HCT116 (cell line): ENCODE results near the gene LCOR. TPM values are rescaled to one million over a fixed set of nuclear protein-coding genes. Genes with fewer than 3 reads are reported as not detected.

ENCODE experiments used
- ATAC-seq: fragments of 200-7000 bp; cut with Tn5 transposase; 2 replicates; pipeline ENCODE4 v1.9.1; 2020; ENCODE audit warnings: mild to moderate bottlenecking, moderate library complexity
- BruUV-seq: library from RNA; stranded (reverse); fragments of 400-500 nt; replicated peaks from 2 replicates; lab custom pipeline; 2021; lab: Mats Ljungman, UMichigan
- CTCF ChIA-PET: fragments of 300-600 bp; sonication (Branson Sonifier 250); formaldehyde crosslinking; loops from one replicate; lab custom pipeline; 2021; ENCODE audit warnings: antibody characterized with exemption; lab: Charles Lee
- POLR2A ChIA-PET: fragments of 300-600, 350-600 bp; sonication (Branson Sonifier 250); formaldehyde crosslinking; loops from one replicate; lab custom pipeline; 2021; ENCODE audit warnings: antibody characterized with exemption; lab: Charles Lee
- RAD21 ChIA-PET, 2 experiments: fragments of 300-600 bp; sonication (Branson Sonifier 250); formaldehyde crosslinking; loops; one replicate each; lab custom pipeline; 2023; ENCODE audit warnings: low total read pairs in 2 of 2; ENCODE audit not compliant: uncharacterized antibody in 2 of 2, unreplicated experiment in 2 of 2, low non-redundant PET in 1 of 2; lab: Charles Lee
- DNase-seq: peaks from one replicate; pipeline ENCODE4 v3.0.0-alpha.2; 2010; ENCODE audit warnings: low read depth, low spot score
- H2AFZ ChIP-seq: fragments of 200-600 bp; shearing (Covaris generic), sonication (generic); 2 replicates; pipeline ENCODE4 v1.6.1; 2017; ENCODE audit warnings: low read depth, mixed run types, mixed read lengths, antibody characterized with exemption, low read length; ENCODE audit not compliant: poor library complexity, severe bottlenecking
- H3K27ac ChIP-seq: 2 replicates; pipeline ENCODE4 v1.5.1; 2012; ENCODE audit warnings: low read depth, low read length
- H3K27me3 ChIP-seq: fragments of 200-600 bp; sonication (generic); 2 replicates; pipeline ENCODE4 v1.6.1; 2016; ENCODE audit warnings: mixed run types, low read length, mixed read lengths; ENCODE audit not compliant: insufficient read depth
- H3K36me3 ChIP-seq, 2 experiments: fragments of 200-500 bp in 1 of 2; fragments of 200-600 bp in 1 of 2; sonication (Bioruptor generic) in 1 of 2; sonication (generic) in 1 of 2; 2 replicates each; pipeline versions ENCODE4 v1.5.1 to v1.6.1; 2014 to 2016; ENCODE audit warnings: low read length in 2 of 2, inconsistent platforms in 1 of 2, mixed read lengths in 1 of 2, mixed run types in 1 of 2; ENCODE audit not compliant: insufficient read depth in 2 of 2, control insufficient read depth in 1 of 2
- H3K4me1 ChIP-seq, 2 experiments: fragments of 200-600 bp in 1 of 2; sonication (generic) in 1 of 2; 2 replicates each; pipeline versions ENCODE4 v1.5.1 to v1.6.1; 2012 to 2017; ENCODE audit warnings: low read length in 2 of 2, inconsistent platforms in 1 of 2, mild to moderate bottlenecking in 1 of 2, mixed read lengths in 1 of 2, mixed run types in 1 of 2, moderate library complexity in 1 of 2; ENCODE audit not compliant: insufficient read depth in 2 of 2, control insufficient read depth in 1 of 2
- H3K4me2 ChIP-seq: fragments of 200-600 bp; sonication (generic); 2 replicates; pipeline ENCODE4 v1.6.1; 2017; ENCODE audit warnings: mixed run types, low read length, mixed read lengths
- H3K4me3 ChIP-seq, 2 experiments: fragments of 200-600 bp in 1 of 2; sonication (generic) in 1 of 2; replicated peaks in 1 of 2; 2 replicates each; pipeline ENCODE4 v1.5.1; 2011 to 2016; ENCODE audit warnings: low read length in 2 of 2, control low read depth in 1 of 2, low read depth in 1 of 2, mild to moderate bottlenecking in 1 of 2, mixed read lengths in 1 of 2, mixed run types in 1 of 2
- H3K79me2 ChIP-seq: fragments of 200-600 bp; sonication (generic); 2 replicates; pipeline ENCODE4 v1.6.1; 2017; ENCODE audit warnings: mild to moderate bottlenecking, mixed run types, low read length, moderate library complexity, mixed read lengths; ENCODE audit not compliant: insufficient read depth
- H3K9ac ChIP-seq: fragments of 200-600 bp; sonication (generic); 2 replicates; pipeline ENCODE4 v1.6.1; 2016; ENCODE audit warnings: low read length, mixed read lengths
- H3K9me2 ChIP-seq: fragments of 200-600 bp; sonication (generic), shearing (Covaris generic); 2 replicates; pipeline ENCODE4 v1.6.1; 2017; ENCODE audit warnings: mixed run types, mild to moderate bottlenecking, moderate library complexity; ENCODE audit not compliant: insufficient read depth
- H3K9me3 ChIP-seq, 2 experiments: fragments of 200-500 bp in 1 of 2; fragments of 200-600 bp in 1 of 2; sonication (Bioruptor generic) in 1 of 2; sonication (generic) in 1 of 2; 2 replicates each; pipeline ENCODE4 v1.6.1; 2014 to 2017; ENCODE audit warnings: low read length in 2 of 2, mixed read lengths in 2 of 2, inconsistent platforms in 1 of 2, low read depth in 1 of 2, mild to moderate bottlenecking in 1 of 2, mixed run types in 1 of 2, moderate library complexity in 1 of 2; ENCODE audit not compliant: control insufficient read depth in 1 of 2, insufficient read depth in 1 of 2
- H4K20me1 ChIP-seq: fragments of 200-600 bp; sonication (generic), shearing (Covaris generic); 2 replicates; pipeline ENCODE4 v1.6.1; 2017; ENCODE audit warnings: mixed run types, mild to moderate bottlenecking, moderate library complexity; ENCODE audit not compliant: insufficient read depth
- CTCF ChIP-seq, 3 experiments: fragments of 200-600 bp in 1 of 3; sonication (generic) in 1 of 3; IDR thresholded peaks in 2 of 3; conservative IDR thresholded peaks in 1 of 3; 2 replicates each; pipeline ENCODE4 v1.5.1; 2012 to 2017; ENCODE audit warnings: low read depth in 2 of 3, low read length in 2 of 3, antibody characterized with exemption in 1 of 3, borderline replicate concordance in 1 of 3, control low read depth in 1 of 3, mild to moderate bottlenecking in 1 of 3, mixed read lengths in 1 of 3, mixed run types in 1 of 3, moderate library complexity in 1 of 3; ENCODE audit not compliant: insufficient read depth in 1 of 3
- ELF1 ChIP-seq: IDR thresholded peaks from 2 replicates; pipeline ENCODE4 v1.6.1; 2012; ENCODE audit warnings: low read depth, borderline replicate concordance
- JUND ChIP-seq: IDR thresholded peaks from 2 replicates; pipeline ENCODE4 v1.6.1; 2012
- POLR2AphosphoS5 ChIP-seq: IDR thresholded peaks from 2 replicates; pipeline ENCODE4 v1.6.1; 2011; ENCODE audit warnings: mild to moderate bottlenecking, low read depth, low read length, moderate library complexity
- REST ChIP-seq: IDR thresholded peaks from 2 replicates; pipeline ENCODE4 v1.6.1; 2012; ENCODE audit warnings: low read depth
- SP1 ChIP-seq: IDR thresholded peaks from 2 replicates; pipeline ENCODE4 v1.6.1; 2012; ENCODE audit warnings: low read depth
- SRF ChIP-seq: IDR thresholded peaks from 2 replicates; pipeline ENCODE4 v1.6.1; 2012; ENCODE audit warnings: low read depth
- TCF7L2 ChIP-seq: IDR thresholded peaks from 2 replicates; pipeline ENCODE4 v1.7.0; 2011; ENCODE audit warnings: borderline replicate concordance, inconsistent platforms; ENCODE audit not compliant: insufficient read depth, insufficient read length; ENCODE audit errors: extremely low read depth
- YY1 ChIP-seq: IDR thresholded peaks from 2 replicates; pipeline ENCODE4 v1.6.1; 2011; ENCODE audit warnings: low read length, low read depth, moderate library complexity, mild to moderate bottlenecking; ENCODE audit not compliant: insufficient replicate concordance; ENCODE audit errors: extremely low read depth
- ZBTB33 ChIP-seq: IDR thresholded peaks from 2 replicates; pipeline ENCODE4 v1.6.1; 2011; ENCODE audit warnings: mild to moderate bottlenecking, low read length, moderate library complexity; ENCODE audit not compliant: insufficient replicate concordance; ENCODE audit errors: extremely low read depth
- ZFX ChIP-seq: fragments of 450-650 bp; IDR thresholded peaks from 2 replicates; pipeline ENCODE4 v1.6.1; 2017
- ZNF274 ChIP-seq: fragments of 200-500 bp; sonication (Bioruptor generic); IDR thresholded peaks from 2 replicates; pipeline ENCODE4 v1.6.1; 2014; ENCODE audit warnings: mild to moderate bottlenecking, low read depth, low read length, inconsistent platforms
- intact Hi-C: fragments of 100-400 bp; cut with micrococcal nuclease; formaldehyde crosslinking; loops from 2 replicates; pipeline ENCODE4 v1.10.0; 2022
- total RNA-seq: library from RNA; stranded (reverse); gene quantifications from one replicate; pipeline ENCODE4 v1.2.1, GENCODE V29; 2021; ENCODE audit not compliant: unreplicated experiment
- TF ChIP-seq, protein P1 (sequence below): IDR thresholded peaks from 2 replicates; pipeline ENCODE4 v1.6.1; 2012

Gene LCOR
- total RNA-seq, 1 experiment from 2014 or later, result 59.9 TPM

- TF ChIP-seq ZBTB33 (no peak), POLR2AphosphoS5 (no peak), TCF7L2 (no peak)
These were observed 207.6 kb downstream of the LCOR start (continued) for GRCh38 chr10:97039538-97040247.

DNA sequence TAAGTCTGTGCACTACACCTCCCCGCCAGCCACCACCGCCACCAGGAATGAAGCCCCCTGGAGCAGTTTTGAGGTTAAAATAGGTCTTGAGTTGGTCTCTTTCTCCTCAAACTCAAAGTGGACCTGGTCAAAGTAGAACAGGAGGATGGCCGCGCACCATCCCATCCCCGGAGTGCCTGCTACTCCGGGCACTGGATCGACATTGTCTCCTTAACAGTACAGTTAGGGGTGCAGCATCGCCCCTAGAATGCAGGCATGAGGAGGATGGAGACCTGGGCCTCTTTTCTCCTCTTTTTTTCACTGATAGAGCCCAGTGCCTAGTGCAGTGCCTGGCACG lies 208.1 kb downstream of the LCOR start:
- intact Hi-C loops, result no loop called here
- no peaks in the 10 kb centered on the region for H4K20me1 ChIP-seq
- no TSS peak for BruUV-seq
- H3K27me3 ChIP-seq, result no peaks in the 10 kb centered on the region
- no peak overlapping the region for H3K9ac ChIP-seq
- CTCF ChIA-PET, result interaction anchor here (6.6 kb wide), 1 partner anchor 15 kb away, joined by 107 read pairs; no protein-coding TSS in a partner anchor
- no peaks in the 10 kb centered on the region for H3K9me2 ChIP-seq
- no peaks in the 10 kb centered on the region for H3K36me3 ChIP-seq
- H3K4me2 ChIP-seq, result no peak overlapping the region
- RAD21 ChIA-PET, result no interaction called here
- peaks cover 7 to 15% of the 10 kb centered on the region in 2 experiments; a peak in 3 of 4 replicates for H3K4me1 ChIP-seq
- no peaks in the 10 kb centered on the region for H3K79me2 ChIP-seq
- no peak for ATAC-seq
- no peak overlapping the region for H3K4me3 ChIP-seq
- H3K27ac ChIP-seq, result no peak overlapping the region
- no peak for DNase-seq
- no peak overlapping the region for H2AFZ ChIP-seq
- POLR2A ChIA-PET, result no interaction called here
- H3K9me3 ChIP-seq, result no peaks in the 10 kb centered on the region
- TF ChIP-seq SRF (no peak), ZNF274 (no peak), REST (no peak), ZBTB33 (no peak), YY1 (no peak), JUND (no peak), CTCF (IDR thresholded peaks at IDR 0.05 in 2 of 3, conservative IDR thresholded peaks at IDR 0.05 in 1 of 3; ENCODE audit: borderline replicate concordance in 1 of 3, insufficient read depth in 1 of 3, low read depth in 2 of 3, low read length in 2 of 3) (no peak), ELF1 (no peak), ZFX (no peak), SP1 (no peak)
- TF ChIP-seq, protein P1, sequence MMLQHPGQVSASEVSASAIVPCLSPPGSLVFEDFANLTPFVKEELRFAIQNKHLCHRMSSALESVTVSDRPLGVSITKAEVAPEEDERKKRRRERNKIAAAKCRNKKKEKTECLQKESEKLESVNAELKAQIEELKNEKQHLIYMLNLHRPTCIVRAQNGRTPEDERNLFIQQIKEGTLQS, result no peak
